AG04450 (cell line): ENCODE measurements around the gene U2AF1L4. TPM values are rescaled to one million over a fixed set of nuclear protein-coding genes. Genes with fewer than 3 reads are reported as not detected.

Source experiments
- CTCF ChIA-PET: fragments of 300-600, 350-600 bp; formaldehyde crosslinking; extraction: SDS; loops from one replicate; lab custom pipeline; 2022; ENCODE audit warnings: antibody characterized with exemption, inconsistent platforms; lab: Charles Lee
- POLR2A ChIA-PET: fragments of 350-600 bp; formaldehyde crosslinking; extraction: SDS; loops from one replicate; lab custom pipeline; 2021; ENCODE audit warnings: antibody characterized with exemption, inconsistent platforms; lab: Yijun Ruan, JAX
- DNase-seq: peaks from one replicate; pipeline ENCODE4 v3.0.0-alpha.2; 2011; ENCODE audit warnings: low read depth, low spot score
- H3K27ac ChIP-seq: one replicate; pipeline ENCODE4 v1.5.1; 2012; ENCODE audit warnings: low read depth, low read length, control low read depth
- H3K27me3 ChIP-seq: one replicate; pipeline ENCODE4 v1.6.0; 2012; ENCODE audit warnings: low read length; ENCODE audit not compliant: control insufficient read depth, insufficient read depth
- H3K4me3 ChIP-seq: 2 replicates; pipeline ENCODE4 v1.5.1; 2011; ENCODE audit warnings: mild to moderate bottlenecking, low read depth, low read length, control low read depth
- H3K9me3 ChIP-seq: 2 replicates; pipeline ENCODE4 v1.5.1; 2012; ENCODE audit warnings: low read length; ENCODE audit not compliant: control insufficient read depth, insufficient read depth
- CTCF ChIP-seq: IDR thresholded peaks from 2 replicates; pipeline ENCODE4 v1.5.1; 2011; ENCODE audit warnings: low read depth, low read length, control low read depth, inconsistent platforms
- polyA plus RNA-seq: library from polyadenylated mRNA; depleted of rRNA; stranded (reverse); fragments of >200 nt; gene quantifications from 2 replicates; pipeline ENCODE4 v1.2.3, GENCODE V29; 2011

Gene U2AF1L4
- polyA plus RNA-seq, 1 experiment = 10.2 TPM

GRCh38 chr19:35791814-35792279, 46.6 kb upstream of the U2AF1L4 start:
- no peak for TF ChIP-seq CTCF
- ChIA-PET POLR2A (no interaction called here), CTCF (no interaction called here)
- H3K27ac ChIP-seq = no peak overlapping the region
- no peaks in the 10 kb centered on the region for H3K9me3 ChIP-seq
- H3K27me3 ChIP-seq = peaks cover 9% of the 10 kb centered on the region
- H3K4me3 ChIP-seq = no peak overlapping the region
- no peak for DNase-seq

- DNase-seq = no peak
- no peak overlapping the region for H3K27ac ChIP-seq
- no peak overlapping the region for H3K4me3 ChIP-seq
- ChIA-PET POLR2A (no interaction called here), CTCF (no interaction called here)
- no peak for TF ChIP-seq CTCF
- H3K9me3 ChIP-seq = no peaks in the 10 kb centered on the region
- H3K27me3 ChIP-seq = peaks cover 4% of the 10 kb centered on the region
These were observed 46.0 kb upstream of the U2AF1L4 start for GRCh38 chr19:35790981-35791813.

GRCh38 chr19:35789978-35790944, 45.0 kb upstream of the U2AF1L4 start:
- no peak overlapping the region for H3K4me3 ChIP-seq
- no peaks in the 10 kb centered on the region for H3K27me3 ChIP-seq
- ChIA-PET POLR2A (no interaction called here), CTCF (no interaction called here)
- no peak for DNase-seq
- H3K27ac ChIP-seq = no peak overlapping the region
- TF ChIP-seq CTCF = no peak
- H3K9me3 ChIP-seq = no peaks in the 10 kb centered on the region

- no peak for DNase-seq
- H3K27me3 ChIP-seq = no peaks in the 10 kb centered on the region
- CTCF ChIA-PET = no interaction called here
- no peak for TF ChIP-seq CTCF
- POLR2A ChIA-PET = no interaction called here
- H3K4me3 ChIP-seq = no peak overlapping the region
- no peaks in the 10 kb centered on the region for H3K9me3 ChIP-seq
- no peak overlapping the region for H3K27ac ChIP-seq
These were observed 44.2 kb upstream of the U2AF1L4 start for GRCh38 chr19:35789195-35789977.
